CD14-positive monocyte (primary cell): ENCODE measurements around the gene SHROOM3. TPM values are rescaled to one million over a fixed set of nuclear protein-coding genes. Genes with fewer than 3 reads are reported as not detected.

ENCODE experiments used
- DNase-seq, 3 donors: peaks; one replicate each; pipeline ENCODE4 v3.0.0-alpha.2; 2011 to 2022
- H2AFZ ChIP-seq: 2 replicates; pipeline ENCODE4 v1.6.0; 2012; ENCODE audit warnings: mild to moderate bottlenecking, low read depth, low read length, inconsistent platforms; ENCODE audit not compliant: insufficient read depth, poor library complexity, severe bottlenecking
- H3K27ac ChIP-seq, 2 donors: 1 replicate in 1 of 2; 2 replicates in 1 of 2; pipeline ENCODE4 v1.5.1; 2012 to 2013; ENCODE audit warnings: low read length in 2 of 2, control low read depth in 1 of 2, inconsistent platforms in 1 of 2, low read depth in 1 of 2, mild to moderate bottlenecking in 1 of 2
- H3K27me3 ChIP-seq, 2 donors: one replicate each; pipeline versions ENCODE4 v1.6.0 to v1.6.1; 2011 to 2013; ENCODE audit warnings: low read length in 2 of 2; ENCODE audit not compliant: control insufficient read depth in 2 of 2, insufficient read depth in 2 of 2
- H3K36me3 ChIP-seq, 2 donors: replicated peaks in 1 of 2; 1 replicate in 1 of 2; 2 replicates in 1 of 2; pipeline versions ENCODE4 v1.5.1 to v1.6.1; 2012 to 2013; ENCODE audit warnings: low read length in 2 of 2, control low read depth in 1 of 2, inconsistent platforms in 1 of 2, mild to moderate bottlenecking in 1 of 2; ENCODE audit not compliant: insufficient read depth in 2 of 2, control insufficient read depth in 1 of 2
- H3K4me1 ChIP-seq, 2 donors: 1 replicate in 1 of 2; 2 replicates in 1 of 2; pipeline versions ENCODE4 v1.5.1 to v1.6.1; 2012 to 2013; ENCODE audit warnings: low read length in 2 of 2, control low read depth in 1 of 2, inconsistent platforms in 1 of 2, mild to moderate bottlenecking in 1 of 2, moderate library complexity in 1 of 2; ENCODE audit not compliant: insufficient read depth in 2 of 2, control insufficient read depth in 1 of 2
- H3K4me2 ChIP-seq: replicated peaks from 2 replicates; pipeline ENCODE3; 2012; ENCODE audit warnings: low read length, moderate library complexity, mild to moderate bottlenecking; ENCODE audit not compliant: poor library complexity, severe bottlenecking; ENCODE audit errors: extremely low read depth
- H3K4me3 ChIP-seq, 3 experiments: fragments of 200-600 bp in 1 of 3; sonication (generic) in 1 of 3; replicated peaks in 1 of 3; 1 replicate in 2 of 3; 2 replicates in 1 of 3; pipeline ENCODE4 v1.5.1; 2011 to 2013; ENCODE audit warnings: low read length in 3 of 3, mild to moderate bottlenecking in 3 of 3, control low read depth in 2 of 3, low read depth in 2 of 3, inconsistent platforms in 1 of 3, moderate library complexity in 1 of 3
- H3K79me2 ChIP-seq: 2 replicates; pipeline ENCODE4 v1.6.0; 2012; ENCODE audit warnings: mild to moderate bottlenecking, control low read depth, inconsistent platforms, low read length, moderate library complexity; ENCODE audit not compliant: insufficient read depth
- H3K9ac ChIP-seq: 2 replicates; pipeline ENCODE4 v1.6.0; 2017; ENCODE audit warnings: low read length, mild to moderate bottlenecking; ENCODE audit not compliant: insufficient read depth, poor library complexity, severe bottlenecking
- H3K9me3 ChIP-seq, 2 donors: replicated peaks in 1 of 2; 1 replicate in 1 of 2; 2 replicates in 1 of 2; pipeline versions ENCODE4 v1.5.1 to v1.6.1; 2012 to 2013; ENCODE audit warnings: low read length in 2 of 2, control low read depth in 1 of 2; ENCODE audit not compliant: control insufficient read depth in 1 of 2, insufficient read depth in 1 of 2
- H4K20me1 ChIP-seq: 2 replicates; pipeline ENCODE4 v1.6.0; 2012; ENCODE audit warnings: mild to moderate bottlenecking, low read length, control low read depth, moderate library complexity; ENCODE audit not compliant: insufficient read depth
- H3K27ac Mint-ChIP-seq, 7 donors: one replicate each; pipeline ENCODE4 v1.8.0; 2020; ENCODE audit warnings: mild to moderate bottlenecking in 7 of 7, mixed read lengths in 7 of 7, moderate library complexity in 6 of 7, inconsistent platforms in 2 of 7
- H3K27me3 Mint-ChIP-seq, 3 donors: one replicate each; pipeline ENCODE4 v1.8.0; 2021 to 2022; ENCODE audit warnings: low read depth in 3 of 3, mild to moderate bottlenecking in 3 of 3, mixed read lengths in 3 of 3, moderate library complexity in 3 of 3, inconsistent platforms in 1 of 3
- H3K36me3 Mint-ChIP-seq, 2 donors: one replicate each; pipeline ENCODE4 v1.8.0; 2020; ENCODE audit warnings: mixed read lengths in 2 of 2, inconsistent platforms in 1 of 2, mild to moderate bottlenecking in 1 of 2
- H3K4me1 Mint-ChIP-seq: one replicate; pipeline ENCODE4 v1.8.0; 2020; ENCODE audit warnings: mild to moderate bottlenecking, mixed read lengths
- H3K4me3 Mint-ChIP-seq, 2 donors: one replicate each; pipeline ENCODE4 v1.8.0; 2020; ENCODE audit warnings: mild to moderate bottlenecking in 2 of 2, mixed read lengths in 2 of 2, moderate library complexity in 1 of 2
- H3K9me3 Mint-ChIP-seq, 7 donors: one replicate each; pipeline ENCODE4 v1.8.0; 2020 to 2022; ENCODE audit warnings: mixed read lengths in 7 of 7, mild to moderate bottlenecking in 6 of 7, moderate library complexity in 6 of 7, inconsistent platforms in 2 of 7
- CTCF ChIP-seq: fragments of 200-600 bp; IDR thresholded peaks from one replicate; pipeline ENCODE4 v1.8.0; 2022; ENCODE audit warnings: antibody characterized with exemption, mild to moderate bottlenecking
- WGBS: methylation state at CpG from one replicate; pipeline ENCODE4 v1.1.5; 2013; ENCODE audit warnings: missing lambda C conversion rate; ENCODE audit not compliant: insufficient coverage; 5-methylcytosine and 5-hydroxymethylcytosine counted together
- intact Hi-C, 2 donors: fragments of 100-400 bp; cut with micrococcal nuclease; formaldehyde crosslinking; loops; one replicate each; pipeline versions ENCODE4 v1.15.0 to v1.15.1; 2023
- polyA plus RNA-seq, 3 donors: library from polyadenylated mRNA; depleted of rRNA in 1 of 3; unstranded in 2 of 3; stranded (reverse) in 1 of 3; fragments of 300-500 nt in 2 of 3; fragments of >200 nt in 1 of 3; fragmentation: Illumina TruSeq in 2 of 3; gene quantifications; 1 replicate in 2 of 3; 2 replicates in 1 of 3; pipeline ENCODE4 v1.2.3, GENCODE V29; 2012 to 2021

SHROOM3 gene
- polyA plus RNA-seq, 3 donors = not detected

- Histone ChIP-seq H3K36me3 (no peaks in the 10 kb centered on the region), H2AFZ (no peak overlapping the region), H3K4me1 (no peaks in the 10 kb centered on the region), H3K27ac (no peak overlapping the region), H3K4me2 (no peak overlapping the region), H3K9ac (no peak overlapping the region), H3K9me3 (no peaks in the 10 kb centered on the region), H4K20me1 (no peaks in the 10 kb centered on the region), H3K27me3 (no peaks in the 10 kb centered on the region), H3K4me3 (no peak overlapping the region), H3K79me2 (no peaks in the 10 kb centered on the region)
- H3K27me3 Mint-ChIP-seq = peaks cover 0 to 4% (median 2%) of the 10 kb centered on the region in 3 donors
- intact Hi-C loops = no loop called here
- no peaks in the 10 kb centered on the region for H3K4me1 Mint-ChIP-seq
- no peak overlapping the region for H3K4me3 Mint-ChIP-seq
- no peak for DNase-seq
- 89% methylated on average over 1 of the region's 3 CpGs for WGBS
- no peaks in the 10 kb centered on the region for H3K36me3 Mint-ChIP-seq
- H3K9me3 Mint-ChIP-seq = peaks cover 0 to 1% (median 0%) of the 10 kb centered on the region in 7 donors
- no peak overlapping the region for H3K27ac Mint-ChIP-seq
- TF ChIP-seq CTCF = no peak
Measured at GRCh38 chr4:76569225-76569624, 134.2 kb downstream of the SHROOM3 start.

GRCh38 chr4:76569706-76570105 is 134.7 kb downstream of the SHROOM3 start:
- H3K79me2 ChIP-seq = no peaks in the 10 kb centered on the region
- H3K9me3 ChIP-seq = no peaks in the 10 kb centered on the region
- no peak overlapping the region for H3K4me3 ChIP-seq
- H3K4me3 Mint-ChIP-seq = no peak overlapping the region
- H3K27ac ChIP-seq = no peak overlapping the region
- H3K27me3 Mint-ChIP-seq = peaks cover 0 to 4% (median 2%) of the 10 kb centered on the region in 3 donors
- H3K27me3 ChIP-seq = no peaks in the 10 kb centered on the region
- intact Hi-C loops = no loop called here
- no CpG with 5 or more reads among the region's 4 CpGs for WGBS
- no peak overlapping the region for H3K27ac Mint-ChIP-seq
- no peak overlapping the region for H2AFZ ChIP-seq
- TF ChIP-seq CTCF = no peak
- H3K36me3 ChIP-seq = no peaks in the 10 kb centered on the region
- DNase-seq = no peak
- H4K20me1 ChIP-seq = no peaks in the 10 kb centered on the region
- H3K4me2 ChIP-seq = no peak overlapping the region
- no peak overlapping the region for H3K9ac ChIP-seq
- no peaks in the 10 kb centered on the region for H3K36me3 Mint-ChIP-seq
- no peaks in the 10 kb centered on the region for H3K4me1 ChIP-seq
- H3K4me1 Mint-ChIP-seq = no peaks in the 10 kb centered on the region
- peaks cover 0 to 1% (median 0%) of the 10 kb centered on the region in 7 donors for H3K9me3 Mint-ChIP-seq
